ENCODE measurements around the gene SPATA6L.
"Not testable (repeated sequence)": the region's sequence is repeated elsewhere in the genome, so short reads cannot be mapped to it uniquely, and the experiment has no call there.

SPATA6L gene

GRCh38 chr9:4662989-4663792 is 3.1 kb downstream of the SPATA6L start:
- Histone ChIP-seq H3K9me3 (ENCODE audit: control insufficient read depth, insufficient read depth, low read length) (no peaks in the 10 kb centered on the region), H3K4me3 (ENCODE audit: low read length) (peak overlapping the region; percentile 89; the same call in 1 of the 2 replicates), H3K27me3 (ENCODE audit: control insufficient read depth, insufficient read depth, low read length) (no peaks in the 10 kb centered on the region), H3K4me1 (ENCODE audit: control insufficient read depth, insufficient read depth, low read length) (peaks cover 3% of the 10 kb centered on the region; the same call in 1 of the 2 replicates), H3K27ac (ENCODE audit: low read length) (no peak overlapping the region), H3K36me3 (ENCODE audit: control insufficient read depth, insufficient read depth, low read length) (no peaks in the 10 kb centered on the region)
- WGBS (ENCODE audit: insufficient coverage, insufficient read length) = no CpG with 5 or more reads among the region's 13 CpGs
- DNase-seq (ENCODE audit: low read depth, low spot score) = no peak

DNA sequence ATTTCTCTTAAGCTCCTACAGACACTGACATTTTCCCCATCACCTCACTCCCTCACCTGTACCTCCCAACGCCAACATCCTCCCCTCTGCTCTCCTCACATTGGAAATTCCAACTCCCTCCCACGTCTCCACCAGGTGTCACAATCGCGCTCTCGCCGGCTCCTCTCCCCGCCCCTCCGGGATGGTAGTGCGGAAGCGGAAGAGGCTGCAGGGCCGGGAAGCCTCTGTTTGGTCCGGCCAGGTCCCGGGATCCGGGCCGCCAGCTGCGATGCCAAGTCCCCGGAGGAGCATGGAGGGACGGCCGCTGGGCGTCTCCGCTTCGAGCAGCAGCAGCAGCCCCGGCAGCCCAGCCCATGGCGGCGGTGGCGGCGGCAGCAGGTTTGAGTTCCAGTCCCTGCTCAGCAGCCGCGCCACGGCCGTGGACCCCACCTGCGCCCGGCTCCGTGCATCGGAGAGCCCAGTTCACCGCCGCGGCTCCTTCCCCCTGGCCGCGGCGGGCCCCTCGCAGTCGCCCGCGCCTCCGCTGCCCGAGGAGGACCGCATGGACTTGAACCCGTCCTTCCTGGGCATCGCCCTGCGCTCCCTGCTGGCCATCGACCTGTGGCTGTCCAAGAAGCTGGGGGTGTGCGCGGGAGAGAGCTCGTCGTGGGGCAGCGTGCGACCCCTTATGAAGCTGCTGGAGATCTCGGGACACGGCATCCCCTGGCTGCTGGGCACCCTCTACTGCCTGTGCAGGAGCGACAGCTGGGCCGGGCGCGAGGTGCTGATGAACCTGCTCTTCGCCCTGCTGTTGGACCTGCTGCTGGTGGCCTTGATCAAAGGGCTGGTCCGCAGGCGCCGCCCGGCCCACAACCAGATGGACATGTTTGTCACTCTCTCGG is 3.9 kb downstream of the SPATA6L start, which contains the start of gene PLPP6:
PLPP6 (plus strand) TSS at position 187 of the 881 bp plus-strand sequence; CDS start at position 269, 82 bp downstream.
- H3K36me3 ChIP-seq (ENCODE audit: control insufficient read depth, insufficient read depth, low read length) = no peaks in the 10 kb centered on the region
- no peaks in the 10 kb centered on the region for H3K9me3 ChIP-seq (ENCODE audit: control insufficient read depth, insufficient read depth, low read length)
- no peaks in the 10 kb centered on the region for H3K27me3 ChIP-seq (ENCODE audit: control insufficient read depth, insufficient read depth, low read length)
- no peak within 1 kb of the TSS for H3K27ac ChIP-seq (ENCODE audit: low read length)
- WGBS (ENCODE audit: insufficient coverage, insufficient read length) = no CpG with 5 or more reads among the region's 70 CpGs
- peak within 1 kb of the TSS; percentile 89 for H3K4me3 ChIP-seq (ENCODE audit: low read length)
- peak; percentile 84 for DNase-seq (ENCODE audit: low read depth, low spot score)
- H3K4me1 ChIP-seq (ENCODE audit: control insufficient read depth, insufficient read depth, low read length) = peaks cover 3% of the 10 kb centered on the region; the same call in 1 of the 2 replicates

GRCh38 chr9:4661611-4662010 is 4.7 kb downstream of the SPATA6L start:
- Histone ChIP-seq H3K9me3 (ENCODE audit: control insufficient read depth, insufficient read depth, low read length) (no peaks in the 10 kb centered on the region), H3K27ac (ENCODE audit: low read length) (no peak overlapping the region), H3K4me3 (ENCODE audit: low read length) (peak overlapping the region; percentile 89; the same call in 1 of the 2 replicates), H3K4me1 (ENCODE audit: control insufficient read depth, insufficient read depth, low read length) (peaks cover 3% of the 10 kb centered on the region; the same call in 1 of the 2 replicates), H3K27me3 (ENCODE audit: control insufficient read depth, insufficient read depth, low read length) (no peaks in the 10 kb centered on the region), H3K36me3 (ENCODE audit: control insufficient read depth, insufficient read depth, low read length) (no peaks in the 10 kb centered on the region)
- no peak for DNase-seq (ENCODE audit: low read depth, low spot score)
- no CpG with 5 or more reads among the region's 5 CpGs for WGBS (ENCODE audit: insufficient coverage, insufficient read length)

DNA sequence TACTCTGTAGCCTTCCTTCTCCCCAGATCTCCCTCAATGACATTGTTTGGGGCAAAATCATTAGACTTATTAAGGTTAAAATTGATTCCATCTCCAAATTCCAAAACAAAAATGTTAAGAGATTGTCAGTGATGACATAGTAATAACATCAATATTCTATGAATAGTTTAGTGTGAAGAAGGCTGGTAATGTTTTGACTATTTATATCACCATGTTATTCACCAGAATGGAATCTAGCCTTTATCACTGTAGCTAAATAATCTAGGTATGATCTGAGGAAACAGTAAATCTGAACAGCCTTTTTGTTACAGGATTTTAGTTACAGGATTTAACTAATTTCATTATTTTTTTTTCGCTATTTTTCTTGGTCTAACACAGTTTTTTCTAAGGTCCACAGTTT is 5.1 kb downstream of the SPATA6L start:
- Histone ChIP-seq H3K36me3 (ENCODE audit: control insufficient read depth, insufficient read depth, low read length) (no peaks in the 10 kb centered on the region), H3K9me3 (ENCODE audit: control insufficient read depth, insufficient read depth, low read length) (no peaks in the 10 kb centered on the region), H3K27me3 (ENCODE audit: control insufficient read depth, insufficient read depth, low read length) (no peaks in the 10 kb centered on the region), H3K4me1 (ENCODE audit: control insufficient read depth, insufficient read depth, low read length) (peaks cover 3% of the 10 kb centered on the region; the same call in 1 of the 2 replicates), H3K27ac (ENCODE audit: low read length) (no peak overlapping the region), H3K4me3 (ENCODE audit: low read length) (no peak overlapping the region)
- DNase-seq (ENCODE audit: low read depth, low spot score) = no peak
- WGBS (ENCODE audit: insufficient coverage, insufficient read length) = no CpG with 5 or more reads among the region's 1 CpG

DNA sequence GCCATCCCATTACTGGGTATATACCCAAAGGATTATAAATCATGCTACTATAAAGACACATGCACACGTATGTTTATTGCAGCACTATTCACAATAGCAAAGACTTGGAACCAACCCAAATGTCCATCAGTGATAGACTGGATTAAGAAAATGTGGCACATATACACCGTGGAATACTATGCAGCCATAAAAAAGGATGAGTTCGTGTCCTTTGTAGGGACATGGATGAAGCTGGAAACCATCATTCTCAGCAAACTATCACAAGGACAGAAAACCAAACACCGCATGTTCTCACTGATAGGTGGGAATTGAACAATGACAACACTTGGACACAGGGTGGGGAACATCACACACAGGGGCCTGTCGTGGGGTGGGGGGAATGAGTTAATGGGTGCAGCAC is 5.6 kb downstream of the SPATA6L start:
- H3K27me3 ChIP-seq (ENCODE audit: control insufficient read depth, insufficient read depth, low read length); H3K36me3 ChIP-seq (ENCODE audit: control insufficient read depth, insufficient read depth, low read length); DNase-seq (ENCODE audit: low read depth, low spot score); H3K4me3 ChIP-seq (ENCODE audit: low read length); H3K9me3 ChIP-seq (ENCODE audit: control insufficient read depth, insufficient read depth, low read length); H3K27ac ChIP-seq (ENCODE audit: low read length); H3K4me1 ChIP-seq (ENCODE audit: control insufficient read depth, insufficient read depth, low read length): not testable (repeated sequence)
- WGBS (ENCODE audit: insufficient coverage, insufficient read length) = no CpG with 5 or more reads among the region's 5 CpGs

- no CpG with 5 or more reads among the region's 4 CpGs for WGBS (ENCODE audit: insufficient coverage, insufficient read length)
- Histone ChIP-seq H3K4me3 (ENCODE audit: low read length) (no peak overlapping the region), H3K27ac (ENCODE audit: low read length) (no peak overlapping the region)
Observed at GRCh38 chr9:4657426-4658159, 8.7 kb downstream of the SPATA6L start.

GRCh38 chr9:4656621-4657020 is 9.7 kb downstream of the SPATA6L start:
- no CpG with 5 or more reads among the region's 3 CpGs for WGBS (ENCODE audit: insufficient coverage, insufficient read length)
- Histone ChIP-seq H3K4me1 (ENCODE audit: control insufficient read depth, insufficient read depth, low read length) (no peaks in the 10 kb centered on the region), H3K27me3 (ENCODE audit: control insufficient read depth, insufficient read depth, low read length) (no peaks in the 10 kb centered on the region), H3K36me3 (ENCODE audit: control insufficient read depth, insufficient read depth, low read length) (no peaks in the 10 kb centered on the region), H3K27ac (ENCODE audit: low read length) (no peak overlapping the region), H3K4me3 (ENCODE audit: low read length) (no peak overlapping the region), H3K9me3 (ENCODE audit: control insufficient read depth, insufficient read depth, low read length) (no peaks in the 10 kb centered on the region)
- no peak for DNase-seq (ENCODE audit: low read depth, low spot score)

More at GRCh38 chr9:4657426-4658159, 8.7 kb downstream of the SPATA6L start:
- DNase-seq (ENCODE audit: low read depth, low spot score) = no peak
- no peaks in the 10 kb centered on the region for H3K9me3 ChIP-seq (ENCODE audit: control insufficient read depth, insufficient read depth, low read length)
- H3K27me3 ChIP-seq (ENCODE audit: control insufficient read depth, insufficient read depth, low read length) = no peaks in the 10 kb centered on the region
- no peaks in the 10 kb centered on the region for H3K4me1 ChIP-seq (ENCODE audit: control insufficient read depth, insufficient read depth, low read length)
- H3K36me3 ChIP-seq (ENCODE audit: control insufficient read depth, insufficient read depth, low read length) = no peaks in the 10 kb centered on the region

DNA sequence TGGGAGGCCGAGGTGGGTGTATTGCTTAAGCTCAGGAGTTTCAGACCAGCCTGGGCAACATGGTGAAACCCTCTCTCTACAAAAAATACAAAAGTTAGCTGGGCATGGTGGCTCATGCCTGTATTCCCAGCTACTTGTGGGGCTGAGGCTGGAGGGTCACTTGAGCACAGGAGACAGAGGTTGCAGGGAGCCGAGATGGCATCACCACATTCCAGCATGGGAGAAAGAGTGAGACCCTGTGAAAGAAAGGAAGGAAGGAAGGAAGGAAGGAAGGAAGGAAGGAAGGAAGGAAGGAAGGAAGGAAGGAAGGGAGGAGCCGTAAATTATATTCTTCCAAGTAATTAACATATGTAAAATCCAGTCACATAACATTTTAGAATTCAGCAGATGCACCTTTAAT is 10.1 kb downstream of the SPATA6L start:
- H3K4me3 ChIP-seq (ENCODE audit: low read length); H3K4me1 ChIP-seq (ENCODE audit: control insufficient read depth, insufficient read depth, low read length); H3K36me3 ChIP-seq (ENCODE audit: control insufficient read depth, insufficient read depth, low read length); H3K9me3 ChIP-seq (ENCODE audit: control insufficient read depth, insufficient read depth, low read length); H3K27ac ChIP-seq (ENCODE audit: low read length); H3K27me3 ChIP-seq (ENCODE audit: control insufficient read depth, insufficient read depth, low read length); DNase-seq (ENCODE audit: low read depth, low spot score): not testable (repeated sequence)
- no CpG with 5 or more reads among the region's 3 CpGs for WGBS (ENCODE audit: insufficient coverage, insufficient read length)

DNA sequence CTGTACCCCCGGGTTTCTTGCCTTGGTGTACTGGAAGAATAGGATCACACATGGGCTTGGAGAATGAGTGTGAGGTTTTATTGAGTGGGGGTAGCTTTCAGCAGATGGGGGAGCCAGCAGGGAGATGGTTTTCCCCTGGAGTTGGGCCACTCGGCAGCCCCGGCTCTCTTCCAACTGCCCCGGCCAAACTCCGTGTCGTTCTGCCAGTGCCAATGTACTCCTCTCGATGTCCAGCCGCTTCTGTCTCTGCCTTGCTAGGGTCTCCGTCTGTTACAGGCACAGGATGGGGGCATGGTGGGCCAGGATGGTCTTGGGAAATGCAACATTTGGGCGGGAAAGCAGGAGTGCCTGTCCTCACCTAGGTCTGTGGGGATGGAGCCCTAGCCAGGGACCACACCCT is 11.7 kb downstream of the SPATA6L start:
- Histone ChIP-seq H3K9me3 (ENCODE audit: control insufficient read depth, insufficient read depth, low read length) (no peaks in the 10 kb centered on the region), H3K4me1 (ENCODE audit: control insufficient read depth, insufficient read depth, low read length) (no peaks in the 10 kb centered on the region), H3K27me3 (ENCODE audit: control insufficient read depth, insufficient read depth, low read length) (no peaks in the 10 kb centered on the region), H3K4me3 (ENCODE audit: low read length) (no peak overlapping the region), H3K27ac (ENCODE audit: low read length) (no peak overlapping the region), H3K36me3 (ENCODE audit: control insufficient read depth, insufficient read depth, low read length) (no peaks in the 10 kb centered on the region)
- no peak for DNase-seq (ENCODE audit: low read depth, low spot score)
- WGBS (ENCODE audit: insufficient coverage, insufficient read length) = no CpG with 5 or more reads among the region's 10 CpGs

DNA sequence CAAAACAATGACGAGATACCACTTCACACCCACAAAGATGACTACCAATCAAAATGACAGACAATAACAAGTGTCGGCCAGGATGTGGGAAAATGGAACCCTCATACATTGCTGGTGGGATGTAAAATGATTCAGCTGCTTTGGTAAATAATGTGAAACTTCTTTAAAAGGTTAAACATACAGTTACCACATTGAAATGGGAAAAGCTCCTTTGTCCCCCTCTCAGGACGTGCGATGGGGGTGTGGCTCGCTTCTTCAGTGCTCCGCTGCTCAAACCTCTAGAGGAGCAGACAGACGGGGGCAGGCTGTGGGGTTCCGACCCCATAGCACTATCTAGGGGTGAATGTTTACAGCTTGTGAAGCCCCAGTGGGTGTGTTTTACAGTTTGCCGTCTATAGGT is 12.2 kb downstream of the SPATA6L start:
- no peak for DNase-seq (ENCODE audit: low read depth, low spot score)
- Histone ChIP-seq H3K36me3 (ENCODE audit: control insufficient read depth, insufficient read depth, low read length) (no peaks in the 10 kb centered on the region), H3K27ac (ENCODE audit: low read length) (no peak overlapping the region), H3K27me3 (ENCODE audit: control insufficient read depth, insufficient read depth, low read length) (no peaks in the 10 kb centered on the region), H3K9me3 (ENCODE audit: control insufficient read depth, insufficient read depth, low read length) (no peaks in the 10 kb centered on the region), H3K4me3 (ENCODE audit: low read length) (no peak overlapping the region), H3K4me1 (ENCODE audit: control insufficient read depth, insufficient read depth, low read length) (no peaks in the 10 kb centered on the region)
- WGBS (ENCODE audit: insufficient coverage, insufficient read length) = no CpG with 5 or more reads among the region's 9 CpGs
